HG03097 (cell line): ENCODE measurements around the gene PLA2G2D.

Experiments used
- ATAC-seq: cut with Tn5 transposase; IDR thresholded peaks from one replicate; pipeline ENCODE4 v1.9.1; 2021; ENCODE audit not compliant: unreplicated experiment, low FRiP score

PLA2G2D gene

DNA sequence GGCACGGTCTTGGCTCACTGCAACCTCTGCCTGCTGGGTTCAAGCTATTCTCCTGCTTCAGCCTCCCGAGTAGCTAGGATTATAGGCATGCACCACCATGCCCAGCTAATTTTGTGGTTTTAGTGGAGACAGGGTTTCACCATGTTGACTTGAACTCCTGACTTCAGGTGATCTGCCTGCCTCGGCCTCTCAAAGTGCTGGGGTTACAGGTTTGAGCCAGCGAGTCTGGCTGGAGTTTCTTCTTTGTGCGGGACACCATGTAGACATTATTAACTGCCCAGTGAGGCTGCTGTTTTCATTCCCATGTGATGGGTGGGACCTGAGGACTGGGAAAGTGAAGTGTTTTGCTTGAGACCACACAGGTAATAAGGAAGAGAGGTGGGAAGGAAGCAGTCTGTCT is 26.0 kb downstream of the PLA2G2D start:
- no peak for ATAC-seq

DNA sequence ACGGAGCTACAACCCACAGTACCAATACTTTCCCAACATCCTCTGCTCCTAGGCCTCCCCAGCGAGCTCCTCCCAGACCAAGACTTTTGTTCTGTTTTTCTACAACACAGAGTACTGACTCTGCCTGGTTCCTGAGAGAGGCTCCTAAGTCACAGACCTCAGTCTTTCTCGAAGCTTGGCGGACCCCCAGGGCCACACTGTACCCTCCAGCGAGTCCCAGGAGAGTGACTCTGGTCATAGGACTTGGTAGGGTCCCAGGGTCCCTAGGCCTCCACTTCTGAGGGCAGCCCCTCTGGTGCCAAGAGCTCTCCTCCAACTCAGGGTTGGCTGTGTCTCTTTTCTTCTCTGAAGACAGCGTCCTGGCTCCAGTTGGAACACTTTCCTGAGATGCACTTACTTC is 28.7 kb downstream of the PLA2G2D start:
- no peak for ATAC-seq

DNA sequence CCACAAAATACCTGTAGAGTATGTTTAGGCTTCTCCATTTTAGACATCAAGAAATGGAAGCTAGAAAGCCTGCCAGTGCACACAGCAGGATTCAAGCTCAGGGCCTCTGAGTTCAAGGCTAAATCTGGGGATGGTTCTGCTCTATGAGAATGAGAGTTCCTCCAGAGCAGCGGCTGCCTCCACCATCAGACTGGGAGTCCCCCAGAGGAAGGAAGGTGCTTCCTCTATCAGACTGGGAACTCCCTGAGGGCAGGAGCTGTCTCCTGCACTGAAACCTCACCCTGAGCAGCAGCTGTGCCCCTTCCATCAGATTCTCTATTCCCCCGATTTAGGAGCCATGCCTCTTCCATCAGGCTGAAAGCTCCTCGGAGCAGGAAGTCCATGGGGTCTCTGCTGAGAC is 29.2 kb downstream of the PLA2G2D start:
- ATAC-seq, result no peak

GRCh38 chr1:20089328-20090077 is 29.8 kb downstream of the PLA2G2D start:
- ATAC-seq, result no peak

GRCh38 chr1:20087668-20088067 is 31.7 kb downstream of the PLA2G2D start:
- ATAC-seq, result no peak

DNA sequence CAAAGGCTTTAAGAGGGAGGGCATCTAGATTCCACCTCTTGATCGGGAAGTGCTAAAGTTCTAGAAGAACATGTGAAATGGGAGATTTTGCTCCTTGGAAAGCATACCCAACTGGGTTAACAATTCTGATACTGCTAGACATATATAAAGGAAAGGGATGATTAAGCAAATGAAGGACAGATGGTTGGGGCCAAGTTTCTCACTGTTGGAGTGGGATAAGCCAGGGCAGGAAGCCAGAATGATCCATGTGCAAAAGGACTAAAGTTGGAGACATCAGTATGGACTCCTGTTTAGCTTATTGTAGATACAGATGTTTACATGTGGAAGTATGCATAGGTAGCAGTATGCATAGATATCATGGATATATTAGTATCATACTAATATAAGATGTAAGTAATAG is 32.5 kb downstream of the PLA2G2D start:
- ATAC-seq, result no peak

DNA sequence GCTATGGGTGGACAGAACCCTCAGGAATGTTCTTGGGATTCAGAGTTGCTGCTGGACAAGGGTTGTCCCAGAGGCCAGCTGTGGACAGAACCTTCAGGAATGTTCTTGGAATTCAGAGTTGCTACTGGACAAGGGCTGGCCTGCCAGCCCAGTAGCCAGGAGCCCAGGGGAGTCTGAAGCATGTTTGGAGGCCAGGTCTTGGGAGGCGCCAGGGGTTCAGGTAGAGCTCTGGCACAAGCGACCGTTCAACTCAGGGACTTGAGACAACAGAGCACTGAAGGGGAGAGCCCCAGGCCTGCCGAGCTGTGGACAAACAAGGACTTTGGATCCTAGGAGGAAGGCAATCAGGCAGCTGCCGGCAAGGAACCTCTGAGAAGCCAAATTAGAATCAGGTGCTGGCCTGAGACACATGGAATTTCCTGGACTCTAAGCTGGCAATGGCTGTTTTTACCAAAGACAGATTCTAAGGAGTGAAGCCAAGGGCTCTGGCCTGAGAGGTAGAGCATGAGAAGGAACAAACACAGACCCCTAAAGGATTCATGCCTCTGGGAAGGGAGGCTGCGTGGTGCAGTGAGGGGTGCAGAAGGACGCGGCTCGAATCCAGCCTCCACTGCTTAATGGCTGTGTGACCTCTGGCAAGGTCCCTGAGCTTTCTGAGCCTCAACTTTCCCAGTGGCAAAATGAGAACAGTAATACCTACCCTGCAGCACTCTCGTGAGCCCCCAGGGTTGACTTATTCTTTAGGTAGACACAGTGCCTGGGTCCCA is 36.0 kb downstream of the PLA2G2D start:
- ATAC-seq, result no peak

- ATAC-seq, result no peak
Observed at GRCh38 chr1:20082772-20083171, 36.6 kb downstream of the PLA2G2D start.

DNA sequence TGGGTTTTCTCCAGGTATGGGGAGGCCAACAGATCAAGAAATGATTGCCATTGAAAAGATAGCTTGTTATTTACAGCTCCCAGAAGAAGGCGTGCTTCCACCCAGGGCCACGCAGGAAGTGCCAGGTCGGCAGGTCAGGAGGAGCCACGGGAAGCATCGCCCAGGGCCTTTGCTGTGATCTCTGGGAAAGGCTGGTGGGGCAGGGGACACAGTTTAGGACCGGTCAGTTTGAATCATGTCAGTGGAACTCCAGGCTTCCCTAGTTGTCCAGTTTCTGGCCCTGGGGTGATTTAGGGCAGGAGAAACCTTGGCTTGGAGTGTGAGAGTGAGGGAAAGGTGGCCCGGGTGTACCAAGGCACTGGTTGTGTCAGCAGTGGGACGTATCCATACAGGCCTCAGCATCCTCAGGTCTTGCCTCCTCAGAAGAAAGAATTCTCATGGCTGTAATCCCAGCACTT is 38.0 kb downstream of the PLA2G2D start:
- no peak for ATAC-seq

DNA sequence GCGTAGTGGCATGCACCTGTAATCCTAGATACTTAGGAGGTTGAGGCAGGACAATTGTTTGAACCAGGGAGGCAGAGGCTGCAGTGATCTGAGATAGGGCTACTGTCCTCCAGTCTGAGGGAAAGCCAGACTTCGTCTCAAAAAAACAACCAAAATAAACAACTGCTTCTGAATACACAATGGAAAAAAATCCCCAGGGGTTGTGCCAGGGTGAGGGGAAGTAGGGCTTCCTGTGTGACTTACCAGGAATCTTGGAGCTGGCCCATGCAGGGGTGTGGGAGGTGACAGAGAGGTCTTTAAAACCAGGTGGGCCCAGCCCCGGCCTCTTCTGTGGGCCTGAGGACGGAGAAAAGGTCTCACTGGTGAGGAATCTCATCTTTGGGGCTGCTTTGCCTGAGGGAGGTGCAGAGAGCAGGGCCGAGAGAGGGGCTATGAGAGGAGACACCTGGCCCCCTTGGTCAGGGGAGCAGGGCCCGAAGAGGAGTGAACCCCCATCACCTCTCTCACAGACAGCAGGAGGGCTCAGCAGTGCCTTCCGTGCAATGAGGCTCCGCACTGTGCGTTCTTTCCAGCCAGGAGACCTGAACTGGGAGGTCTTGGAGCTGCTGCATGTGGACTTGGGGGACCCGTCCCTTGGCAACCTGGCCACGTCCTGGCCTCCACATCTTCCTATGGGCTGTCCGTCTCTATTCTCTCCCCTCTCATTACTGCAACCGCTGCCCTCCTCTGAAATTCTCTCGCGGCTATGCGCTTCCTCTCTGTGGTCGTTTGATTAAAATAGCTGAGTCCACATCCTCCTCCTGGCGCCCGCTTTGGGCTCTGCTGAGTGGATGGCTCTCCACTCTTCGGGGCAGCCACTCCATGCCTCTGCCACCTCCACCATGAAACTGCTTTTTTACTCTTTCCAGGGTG is 38.6 kb downstream of the PLA2G2D start:
- ATAC-seq, result no peak

GRCh38 chr1:20079661-20080305 is 39.6 kb downstream of the PLA2G2D start:
- no peak for ATAC-seq

GRCh38 chr1:20078711-20079110 is 40.6 kb downstream of the PLA2G2D start:
- ATAC-seq, result no peak

DNA sequence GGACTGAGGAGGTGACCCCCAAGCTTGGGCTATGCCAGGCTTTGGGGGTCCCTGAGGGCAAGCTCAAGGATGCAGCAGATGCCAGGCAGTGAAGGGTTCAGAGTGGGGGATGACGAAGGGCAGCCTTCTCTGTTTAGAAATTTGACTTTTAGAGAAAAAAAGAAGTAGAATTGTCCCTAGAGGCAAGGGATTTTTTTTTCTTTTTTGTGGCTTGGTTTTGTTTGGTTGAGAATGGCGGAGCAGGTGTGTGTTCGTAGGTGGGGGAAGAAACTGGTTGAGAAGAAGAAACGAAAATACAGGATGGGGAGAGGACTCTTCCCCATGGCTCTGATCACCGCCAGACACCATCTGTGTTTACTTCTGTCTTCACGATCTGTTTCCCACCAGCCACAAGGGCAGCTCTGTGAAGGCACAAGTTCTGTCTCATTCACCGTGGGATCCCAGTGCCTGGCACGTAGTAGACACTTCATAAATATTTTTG is 41.1 kb downstream of the PLA2G2D start:
- ATAC-seq, result no peak

- no peak for ATAC-seq
Observed at GRCh38 chr1:20076710-20077461, 42.5 kb downstream of the PLA2G2D start.

GRCh38 chr1:20076223-20076622 is 43.1 kb downstream of the PLA2G2D start:
- ATAC-seq, result no peak

GRCh38 chr1:20075345-20075744 is 44.0 kb downstream of the PLA2G2D start:
- ATAC-seq, result no peak

DNA sequence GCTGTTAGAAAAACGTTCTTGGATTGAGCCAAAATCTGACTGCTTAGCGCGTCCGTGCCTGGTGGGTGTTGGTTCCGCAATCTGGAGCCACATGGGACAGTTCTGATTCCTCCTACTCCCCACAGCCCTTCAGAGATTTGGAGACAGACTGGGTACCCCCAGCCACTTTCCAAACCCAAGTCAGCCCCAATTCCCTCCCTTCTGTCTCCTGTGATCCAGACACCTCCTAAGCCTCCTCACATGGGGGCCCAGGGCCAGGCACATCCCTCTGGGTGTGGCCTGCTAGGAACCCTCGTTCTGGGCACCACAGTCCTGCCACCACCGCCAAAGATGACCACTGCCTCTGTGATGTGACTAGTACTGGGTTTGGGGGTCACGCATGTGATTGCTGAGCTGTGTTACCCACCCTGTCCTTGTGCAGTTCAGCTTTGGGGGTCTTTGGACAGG is 44.6 kb downstream of the PLA2G2D start:
- no peak for ATAC-seq

DNA sequence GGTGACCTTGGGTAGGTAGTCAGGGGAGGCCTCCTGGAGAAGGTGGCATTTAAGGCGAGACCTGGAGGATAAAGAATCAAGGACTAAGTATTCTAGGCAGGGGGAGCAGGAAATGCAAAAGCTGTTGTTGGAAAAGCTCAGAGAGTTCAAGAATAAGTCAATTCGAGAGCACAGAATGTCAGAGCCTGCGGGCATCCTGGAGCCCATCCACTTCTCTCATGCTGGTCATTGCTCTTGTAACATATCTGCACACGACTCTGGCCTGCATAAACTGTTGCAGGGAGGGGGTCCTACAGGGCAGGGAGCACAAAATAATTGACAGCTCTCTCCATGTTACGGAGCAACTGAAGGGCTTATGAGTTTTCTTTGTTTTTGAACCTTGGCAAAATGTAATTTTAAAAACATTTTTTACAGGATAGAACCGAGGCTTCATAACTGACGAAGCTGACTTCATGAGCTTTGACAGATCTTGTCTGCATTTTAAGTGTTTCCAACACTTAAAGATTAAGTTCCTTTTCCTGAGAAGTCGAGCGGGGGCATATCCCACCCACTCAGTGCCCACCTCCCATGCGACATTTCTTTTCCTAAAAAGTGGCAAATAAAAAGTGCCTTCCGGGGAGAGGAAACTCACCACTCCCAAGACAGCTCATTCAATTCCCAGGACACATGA is 45.1 kb downstream of the PLA2G2D start:
- no peak for ATAC-seq

DNA sequence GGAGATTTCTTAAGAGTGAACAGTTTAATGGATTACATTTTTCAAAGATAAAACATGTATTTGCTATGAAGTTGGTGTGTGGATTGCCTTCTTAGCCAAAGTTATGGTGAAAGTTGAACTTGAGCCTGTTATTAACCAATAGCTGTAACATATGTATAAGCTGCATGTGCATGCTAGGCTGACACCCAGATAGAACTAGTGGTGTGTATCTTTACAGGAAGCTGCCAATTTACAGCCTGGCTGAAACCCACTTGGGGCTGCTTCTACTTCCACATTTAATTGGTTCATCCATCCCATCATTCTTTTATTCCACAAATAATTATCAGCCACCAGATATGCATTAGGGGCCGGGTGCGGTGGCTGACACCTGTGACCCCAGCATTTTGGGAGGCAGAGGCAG is 46.1 kb downstream of the PLA2G2D start:
- ATAC-seq, result no peak
